H1 (cell line): ENCODE results near the gene DNAJC17. TPM values are rescaled to one million over a fixed set of nuclear protein-coding genes. Genes with fewer than 3 reads are reported as not detected.

Source experiments
- RBBP5 ChIP-seq: IDR thresholded peaks from 2 replicates; pipeline ENCODE4 v1.7.1; 2012; ENCODE audit warnings: low read depth, mild to moderate bottlenecking, inconsistent platforms, low read length, moderate library complexity, borderline replicate concordance
- polyA plus RNA-seq, 7 experiments: library from polyadenylated mRNA; depleted of rRNA in 3 of 7; stranded (reverse) in 5 of 7; unstranded in 2 of 7; fragments of >200 nt in 5 of 7; fragments of 200-250 nt in 2 of 7; gene quantifications; 1 replicate in 5 of 7; 2 replicates in 1 of 7; 4 replicates in 1 of 7; pipeline versions ENCODE4 v1.2.1 to v1.2.3, GENCODE V29; 2011 to 2013; ENCODE audit warnings: missing spikeins in 2 of 7, mixed read lengths in 2 of 7
- total RNA-seq: library from RNA; stranded (reverse); fragmentation: NEBNext Ultra II Directional; extraction: Animal tissue kit (Norgen Biotek cat#: 25700); gene quantifications from 2 replicates; pipeline ENCODE4 v1.2.1, GENCODE V29; 2021

The DNAJC17 gene
- total and polyA plus RNA-seq, 2 of the 8 experiments (the other 6 are each of a cell fraction or from before 2014, with no cell fraction given) = 39.5 to 45.4 TPM

- TF ChIP-seq RBBP5 = no peak
These were observed 28.7 kb upstream of the DNAJC17 start (continued) for GRCh38 chr15:40836020-40836419.
